Psoas muscle (tissue), 8 donors: ENCODE measurements around the gene SLC38A8. TPM values are rescaled to one million over a fixed set of nuclear protein-coding genes. Genes with fewer than 3 reads are reported as not detected.

ENCODE experiments used
- ATAC-seq, 4 donors: fragments of 200-7000 bp; cut with Tn5 transposase; one replicate each; pipeline ENCODE4 v1.9.1; 2020; ENCODE audit warnings: moderate library complexity in 3 of 4, mild to moderate bottlenecking in 2 of 4
- DNase-seq, 2 donors: peaks; one replicate each; pipeline ENCODE4 v3.0.0-alpha.2; 2020
- H3K27ac ChIP-seq: fragments of 200-600 bp; one replicate; pipeline ENCODE4 v1.8.0; 2022
- H3K27me3 ChIP-seq, 3 donors: fragments of 200-600 bp in 1 of 3; one replicate each; pipeline versions ENCODE4 v1.6.1 to v1.8.0; 2013 to 2022; ENCODE audit warnings: low read length in 2 of 3, mild to moderate bottlenecking in 2 of 3, moderate library complexity in 1 of 3; ENCODE audit not compliant: insufficient read depth in 3 of 3
- H3K36me3 ChIP-seq, 2 donors: fragments of 200-600 bp in 1 of 2; one replicate each; pipeline versions ENCODE4 v1.6.1 to v1.8.0; 2013 to 2022; ENCODE audit warnings: low read depth in 1 of 2, mild to moderate bottlenecking in 1 of 2, moderate library complexity in 1 of 2; ENCODE audit not compliant: insufficient read depth in 1 of 2
- H3K4me1 ChIP-seq: fragments of 200-600 bp; one replicate; pipeline ENCODE4 v1.8.0; 2022
- H3K4me3 ChIP-seq: fragments of 200-600 bp; one replicate; pipeline ENCODE4 v1.8.0; 2022; ENCODE audit warnings: mild to moderate bottlenecking
- H3K9me3 ChIP-seq: fragments of 200-600 bp; one replicate; pipeline ENCODE4 v1.8.0; 2022
- CTCF ChIP-seq: fragments of 200-600 bp; IDR thresholded peaks from one replicate; pipeline ENCODE4 v1.8.0; 2022; ENCODE audit warnings: antibody characterized with exemption
- WGBS, 3 donors: extraction: QIAGEN DNeasy Blood & Tissue Kit; methylation state at CpG; one replicate each; pipeline versions ENCODE4 v1.1.6 to v1.1.7; 2013; 5-methylcytosine and 5-hydroxymethylcytosine counted together
- intact Hi-C, 2 donors: fragments of 100-400 bp; cut with DNase I; formaldehyde crosslinking; loops; one replicate each; pipeline versions ENCODE4 v1.11.0 to v1.14.2; 2022
- polyA plus RNA-seq, 3 donors: library from polyadenylated mRNA; stranded (reverse); fragments of 200-250 nt; gene quantifications; one replicate each; pipeline ENCODE4 v1.2.3, GENCODE V29; 2013
- total RNA-seq, 4 donors: library from RNA; stranded (reverse); fragmentation: NEBNext Ultra II Directional in 2 of 4; extraction: Animal tissue kit (Norgen Biotek cat#: 25700) in 2 of 4; gene quantifications; one replicate each; pipeline versions ENCODE4 v1.2.1 to v1.2.4, GENCODE V29; 2021 to 2023
- donor health status: healthy with polysubstance abuse.
- donor health status: DM: no; HTN: no; CAD: no; lungs with moderate emphysema.
- donor health status: Bipolar disorder and iron deficiency.
- donor health status: healthy.
- donor health status: DM: yes; HTN: yes; CAD: no.
- donor health status: DM: no; HTN: no; CAD: no.
- donor health status: DM: no; HTN: no; CAD: no.
- donor health status: DM: yes; HTN: yes; CAD: no.

The SLC38A8 gene
- total and polyA plus RNA-seq, 7 donors: 0.21 to 0.52 TPM; not detected in 5

GRCh38 chr16:84020353-84020752 is 22.2 kb downstream of the SLC38A8 start:
- WGBS, 3 donors: 61 to 68% (median 62%) methylated on average over 9 of the region's 9 CpGs
- H3K27ac ChIP-seq: no peak overlapping the region
- no peaks in the 10 kb centered on the region for H3K36me3 ChIP-seq
- DNase-seq (no peak), ATAC-seq (no peak)
- no peak for TF ChIP-seq CTCF
- peaks cover 4% of the 10 kb centered on the region for H3K9me3 ChIP-seq
- no peaks in the 10 kb centered on the region for H3K4me1 ChIP-seq
- H3K27me3 ChIP-seq: peaks cover 0 to 7% (median 4%) of the 10 kb centered on the region in 3 donors
- intact Hi-C loops: no loop called here
- H3K4me3 ChIP-seq: no peak overlapping the region

GRCh38 chr16:84018710-84019109 is 23.9 kb downstream of the SLC38A8 start:
- peaks cover 4% of the 10 kb centered on the region for H3K9me3 ChIP-seq

GRCh38 chr16:84016477-84016876 is 26.1 kb downstream of the SLC38A8 start:
- H3K36me3 ChIP-seq: no peaks in the 10 kb centered on the region
- 92 to 95% (median 95%) methylated on average over 12 of the region's 12 CpGs for WGBS, 3 donors
- intact Hi-C loops: no loop called here
- ATAC-seq (no peak), DNase-seq (no peak)
- H3K9me3 ChIP-seq: peaks cover 1% of the 10 kb centered on the region
- no peak overlapping the region for H3K27ac ChIP-seq
- H3K27me3 ChIP-seq: peaks cover 0 to 10% (median 2%) of the 10 kb centered on the region in 3 donors
- no peak overlapping the region for H3K4me3 ChIP-seq
- no peaks in the 10 kb centered on the region for H3K4me1 ChIP-seq
- no peak for TF ChIP-seq CTCF

More at GRCh38 chr16:84018710-84019109, 23.9 kb downstream of the SLC38A8 start:
- H3K4me1 ChIP-seq: no peaks in the 10 kb centered on the region
- WGBS, 3 donors: 89 to 94% (median 91%) methylated on average over 4 of the region's 4 CpGs
- no peaks in the 10 kb centered on the region for H3K36me3 ChIP-seq
- H3K27me3 ChIP-seq: peaks cover 0 to 10% (median 4%) of the 10 kb centered on the region in 3 donors
- intact Hi-C loops: no loop called here
- ATAC-seq: no peak
- no peak for TF ChIP-seq CTCF
- H3K27ac ChIP-seq: no peak overlapping the region
- no peak for DNase-seq
- no peak overlapping the region for H3K4me3 ChIP-seq

- H3K36me3 ChIP-seq: no peaks in the 10 kb centered on the region
- TF ChIP-seq CTCF: no peak
- WGBS, 3 donors: 83 to 84% (median 84%) methylated on average over 12 of the region's 12 CpGs
- no peak overlapping the region for H3K4me3 ChIP-seq
- no peak overlapping the region for H3K27ac ChIP-seq
- H3K4me1 ChIP-seq: no peaks in the 10 kb centered on the region
- DNase-seq (no peak), ATAC-seq (no peak)
- H3K27me3 ChIP-seq: peaks cover 0 to 10% (median under 1%) of the 10 kb centered on the region in 3 donors
- H3K9me3 ChIP-seq: no peaks in the 10 kb centered on the region
- intact Hi-C loops: no loop called here
These were observed 27.2 kb downstream of the SLC38A8 start for GRCh38 chr16:84015399-84015798.

- intact Hi-C loops: no loop called here
These were observed 27.8 kb downstream of the SLC38A8 start for GRCh38 chr16:84014570-84015327.

More at GRCh38 chr16:84014570-84015327, 27.8 kb downstream of the SLC38A8 start:
- WGBS, 3 donors: 68 to 84% (median 69%) methylated on average over 14 of the region's 14 CpGs
- Histone ChIP-seq H3K27me3 (peaks cover 0 to 10% (median 0%) of the 10 kb centered on the region in 3 donors), H3K4me3 (no peak overlapping the region), H3K4me1 (no peaks in the 10 kb centered on the region), H3K36me3 (no peaks in the 10 kb centered on the region), H3K9me3 (no peaks in the 10 kb centered on the region), H3K27ac (no peak overlapping the region)
- DNase-seq: no peak
- TF ChIP-seq CTCF: no peak
- ATAC-seq: no peak
